B cell (primary cell): Measurements from ENCODE around the gene VAMP1.

ENCODE experiments used
- CTCF ChIP-seq: fragments of 200-600 bp; IDR thresholded peaks from one replicate; pipeline ENCODE4 v1.8.0; 2022; ENCODE audit warnings: antibody characterized with exemption, mild to moderate bottlenecking
- EZH2 ChIP-seq: IDR thresholded peaks from 2 replicates; pipeline ENCODE4 v1.6.1; 2012; ENCODE audit warnings: borderline replicate concordance, low read depth, mild to moderate bottlenecking, moderate library complexity, low read length; ENCODE audit not compliant: insufficient read depth, poor library complexity, severe bottlenecking

GRCh38 chr12:6457220-6457945 is 13.1 kb downstream of the VAMP1 start:
- no peak for TF ChIP-seq EZH2
- no peak for TF ChIP-seq CTCF
